Stimulated activated naive CD4-positive, alpha-beta T cell (primary cell): ENCODE data around the gene RBMS1.

ENCODE experiments used
- DNase-seq, 6 experiments: peaks; one replicate each; lab custom pipeline; 2025; lab: John Stamatoyannopoulos, UW

RBMS1 gene

GRCh38 chr2:160493227-160494028 lies at the start of gene RBMS1:
TSS of gene RBMS1 (minus strand) at chr2:160493807. CDS start at chr2:160493363, 444 bp downstream.
- peak; percentile 40 to 74 (median 60) for DNase-seq

- no peak for DNase-seq
These were observed 48.1 kb upstream of the RBMS1 start for GRCh38 chr2:160541745-160542144.

- DNase-seq = no peak
These were observed 45.1 kb upstream of the RBMS1 start for GRCh38 chr2:160538559-160539355.

- no peak for DNase-seq
These were observed 44.5 kb upstream of the RBMS1 start for GRCh38 chr2:160538115-160538514.

- no peak for DNase-seq
These were observed 41.4 kb upstream of the RBMS1 start for GRCh38 chr2:160534996-160535395.

- DNase-seq = no peak
These were observed 40.6 kb upstream of the RBMS1 start for GRCh38 chr2:160534249-160534648.

GRCh38 chr2:160533482-160533881 lies 39.9 kb upstream of the RBMS1 start:
- DNase-seq = no peak

GRCh38 chr2:160532388-160532787 lies 38.8 kb upstream of the RBMS1 start:
- no peak for DNase-seq

GRCh38 chr2:160522951-160523710 lies 29.5 kb upstream of the RBMS1 start:
- DNase-seq = no peak

- no peak for DNase-seq
These were observed 24.1 kb upstream of the RBMS1 start for GRCh38 chr2:160517731-160518130.

- DNase-seq = no peak
These were observed 23.1 kb upstream of the RBMS1 start for GRCh38 chr2:160516547-160517365.

GRCh38 chr2:160515120-160515519 lies 21.5 kb upstream of the RBMS1 start:
- no peak for DNase-seq

- no peak for DNase-seq
These were observed 19.5 kb upstream of the RBMS1 start for GRCh38 chr2:160513120-160513519.

- DNase-seq = no peak
These were observed 18.9 kb upstream of the RBMS1 start for GRCh38 chr2:160512491-160512890.

- no peak for DNase-seq
These were observed 17.0 kb upstream of the RBMS1 start for GRCh38 chr2:160510617-160511016.

- no peak for DNase-seq
These were observed 15.4 kb upstream of the RBMS1 start for GRCh38 chr2:160509016-160509415.

- no peak for DNase-seq
These were observed 13.9 kb upstream of the RBMS1 start for GRCh38 chr2:160507464-160507863.

GRCh38 chr2:160507046-160507407 lies 13.4 kb upstream of the RBMS1 start:
- DNase-seq = peak in 2 of 6 experiments; percentile 8 to 12

- no peak for DNase-seq
These were observed 12.9 kb upstream of the RBMS1 start for GRCh38 chr2:160506371-160507045.

GRCh38 chr2:160505256-160505655 lies 11.6 kb upstream of the RBMS1 start:
- DNase-seq = no peak

GRCh38 chr2:160502478-160502877 lies 8.9 kb upstream of the RBMS1 start:
- no peak for DNase-seq
